ENCODE results near the gene LMO7.
"Not testable (repeated sequence)": the region's sequence is repeated elsewhere in the genome, so short reads cannot be mapped to it uniquely, and the experiment has no call there.

Gene LMO7

DNA sequence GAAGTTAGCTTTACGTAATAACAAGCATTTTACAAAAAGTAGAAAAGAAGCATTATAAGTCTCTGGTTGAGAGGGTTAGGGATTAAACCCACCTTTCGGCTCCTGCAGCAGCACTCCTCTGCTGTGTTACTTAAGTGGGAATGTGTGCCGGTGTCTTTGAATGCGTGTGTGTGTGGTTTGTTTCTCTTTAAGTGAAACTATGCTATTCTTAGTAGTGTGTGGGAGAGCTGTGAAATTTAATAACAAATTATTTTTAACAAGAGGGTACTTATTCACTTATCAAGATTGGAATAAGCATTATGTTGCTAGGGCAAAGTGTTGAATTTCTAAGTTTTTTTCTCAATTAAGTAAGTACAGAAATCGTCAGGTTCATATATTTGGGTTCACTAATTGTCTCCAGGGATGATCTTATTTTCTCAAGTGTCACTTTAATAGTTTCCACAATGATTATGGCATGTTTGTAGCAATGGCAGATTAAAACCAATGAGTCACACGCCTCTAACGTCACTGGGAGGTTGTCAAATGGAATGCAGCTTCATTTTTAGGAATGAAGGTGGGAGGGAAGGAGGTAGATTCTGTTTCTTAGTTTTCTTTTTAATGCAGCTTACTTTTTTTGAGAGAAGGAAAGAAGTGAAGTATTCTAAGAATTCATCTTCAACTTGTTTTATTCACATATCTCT, 151.3 kb downstream of the LMO7 start:
- no peak overlapping the region for H3K4me3 ChIP-seq
- no peak for DNase-seq (ENCODE audit: low spot score)
- TF ChIP-seq CTCF (IDR thresholded peaks at IDR 0.05): no peak
- H3K27ac ChIP-seq: no peak overlapping the region

GRCh38 chr13:75788481-75788981, 152.4 kb downstream of the LMO7 start:
- H3K27ac ChIP-seq: peak overlapping the region in 1 of 2 donors; percentile 70
- DNase-seq (ENCODE audit: low spot score): no peak
- TF ChIP-seq CTCF (IDR thresholded peaks at IDR 0.05): no peak
- H3K4me3 ChIP-seq: no peak overlapping the region

DNA sequence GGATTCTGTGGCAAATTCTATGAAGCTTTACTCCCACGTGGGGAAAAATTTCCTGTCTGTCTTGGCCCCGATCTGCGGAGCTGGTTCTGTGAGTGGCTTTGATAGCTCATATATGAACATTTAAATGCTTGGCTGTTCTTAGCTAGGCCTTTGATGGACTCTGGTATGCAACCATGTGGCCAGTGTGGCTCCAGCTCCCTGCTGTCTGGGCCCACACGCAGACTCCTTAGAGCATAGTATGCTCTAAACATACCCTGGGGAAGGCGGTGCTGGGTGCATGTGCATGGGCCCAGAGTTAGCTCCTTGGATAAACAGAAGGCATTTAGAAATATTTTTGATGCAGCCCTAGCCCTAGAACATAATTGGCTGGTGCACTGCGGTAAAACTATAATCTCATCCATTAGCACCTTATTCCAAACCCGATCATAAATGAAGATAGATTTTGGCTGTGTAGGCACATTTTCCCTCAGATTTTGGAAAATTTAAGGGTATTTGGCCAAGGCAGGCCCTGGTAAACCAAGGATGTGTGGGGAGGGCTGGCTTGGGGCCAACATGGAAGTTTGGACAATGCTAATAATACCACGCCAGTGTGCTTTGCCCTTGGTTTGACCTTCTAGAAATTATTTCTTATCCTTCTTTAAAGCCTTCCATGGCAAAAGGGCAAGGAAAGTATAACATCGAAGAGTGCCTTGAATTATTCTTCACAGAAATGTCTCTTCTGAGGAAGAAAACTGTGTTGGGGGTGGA, 153.5 kb downstream of the LMO7 start:
- Histone ChIP-seq H3K4me3 (no peak overlapping the region), H3K27ac (peak overlapping the region; percentile 19 to 70)
- no peak for DNase-seq (ENCODE audit: low spot score)
- TF ChIP-seq CTCF (IDR thresholded peaks at IDR 0.05): no peak

DNA sequence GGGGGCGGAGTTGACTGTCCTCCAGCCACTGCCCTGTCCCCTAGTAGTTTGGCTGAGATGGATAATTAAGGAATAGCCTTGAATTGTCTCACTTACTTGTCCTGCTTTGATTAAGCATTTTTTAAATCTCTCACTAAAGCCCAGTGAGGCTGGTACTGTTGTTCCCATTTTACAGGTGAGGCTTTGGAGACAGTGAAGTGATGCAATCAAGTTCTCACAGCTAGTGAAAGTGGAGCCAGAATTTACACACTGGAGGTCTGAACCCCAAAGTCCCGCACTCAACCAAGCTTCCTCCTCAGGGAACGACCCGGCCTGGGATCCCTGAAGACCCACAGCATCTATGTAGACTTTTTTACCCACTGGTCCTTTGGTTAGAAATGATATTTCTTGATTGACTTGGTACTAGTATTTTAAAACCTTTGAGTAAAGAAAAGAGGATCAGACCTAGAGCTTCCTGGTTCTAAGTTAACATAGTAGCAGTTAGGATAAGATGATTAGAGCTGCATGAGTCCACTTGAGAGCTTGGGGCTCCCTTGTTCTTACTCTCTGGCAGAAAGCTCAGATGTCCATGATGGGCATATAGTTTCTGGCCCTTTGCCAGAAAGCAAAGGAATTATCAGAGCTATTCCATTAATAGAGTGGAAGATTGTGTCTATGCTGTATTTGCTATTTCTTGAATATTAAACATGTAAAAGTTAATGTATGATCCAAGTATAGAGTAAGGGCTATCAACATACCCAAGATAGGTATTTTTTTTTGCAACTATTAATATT, 154.3 kb downstream of the LMO7 start:
- no peak overlapping the region for H3K4me3 ChIP-seq
- no peak for DNase-seq (ENCODE audit: low spot score)
- TF ChIP-seq CTCF (IDR thresholded peaks at IDR 0.05): no peak
- H3K27ac ChIP-seq: peak overlapping the region; percentile 19 to 70

DNA sequence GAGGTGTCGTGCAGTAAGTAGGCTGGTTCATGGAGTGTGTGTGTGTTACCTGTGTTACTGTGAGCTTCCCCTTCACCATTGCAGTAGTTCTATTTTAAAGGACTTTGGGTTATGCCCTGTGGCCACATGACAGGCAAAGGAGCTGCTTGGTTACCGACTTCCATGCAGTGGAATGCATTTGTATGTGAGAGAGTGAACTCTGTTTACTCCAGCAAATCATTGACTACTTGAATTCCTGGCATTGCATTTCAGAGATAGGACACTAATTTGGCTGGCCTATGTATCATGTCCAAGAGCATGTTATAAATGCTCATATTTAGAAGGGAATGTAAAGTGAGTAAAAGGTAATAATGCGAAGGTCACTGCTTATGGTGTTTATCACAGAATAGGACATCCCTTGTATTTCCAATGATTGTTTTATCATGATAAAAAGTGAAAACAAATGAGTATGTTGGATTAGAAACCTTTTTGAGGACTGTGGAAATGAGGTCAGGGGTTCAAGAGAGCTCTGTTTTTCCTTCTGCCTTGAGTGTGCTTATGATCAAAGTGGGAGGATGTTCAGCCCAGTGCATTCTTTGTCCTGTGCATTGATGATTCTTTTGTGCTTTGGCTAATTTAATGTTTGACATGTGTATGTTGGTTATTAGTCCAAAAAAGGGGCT, 156.5 kb downstream of the LMO7 start:
- no peak for TF ChIP-seq CTCF (IDR thresholded peaks at IDR 0.05)
- H3K4me3 ChIP-seq: no peak overlapping the region
- no peak overlapping the region for H3K27ac ChIP-seq
- DNase-seq (ENCODE audit: low spot score): no peak

GRCh38 chr13:75793188-75793567, 157.0 kb downstream of the LMO7 start:
- DNase-seq (ENCODE audit: low spot score); H3K27ac ChIP-seq; H3K4me3 ChIP-seq: not testable (repeated sequence)

DNA sequence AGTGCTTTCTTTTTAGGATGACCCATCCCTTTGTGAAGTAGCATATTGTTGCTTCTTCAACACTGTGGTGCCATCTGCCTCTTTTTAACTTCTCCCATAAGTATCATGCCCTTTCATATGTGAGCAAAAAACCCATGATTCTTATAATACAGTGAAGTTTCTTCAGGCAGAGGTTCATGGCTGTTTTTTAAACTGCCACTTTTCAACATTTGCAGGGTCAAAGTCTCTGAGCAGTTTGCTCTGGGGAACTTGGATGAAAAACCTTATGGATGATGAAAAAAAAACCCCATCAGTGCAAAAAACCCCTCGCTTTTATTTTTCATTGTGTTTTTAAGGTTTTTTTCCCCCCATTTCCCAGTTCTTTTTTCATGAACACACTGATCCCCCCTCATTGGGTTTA, 158.5 kb downstream of the LMO7 start:
- no peak for DNase-seq (ENCODE audit: low spot score)
- Histone ChIP-seq H3K4me3 (no peak overlapping the region), H3K27ac (no peak overlapping the region)
- TF ChIP-seq CTCF (IDR thresholded peaks at IDR 0.05): no peak

Measured in coronary artery (tissue), 2 donors.